WERI-Rb-1 (cell line): ENCODE results near the gene EZH2.

ENCODE experiments used
- DNase-seq: peaks from one replicate; pipeline ENCODE4 v3.0.0-alpha.2; 2020
- H3K27ac ChIP-seq: fragments of 250-450 bp; sonication (Bioruptor Pico); 2 replicates; pipeline ENCODE4 v1.5.1; 2020; ENCODE audit warnings: mild to moderate bottlenecking, moderate library complexity
- H3K27me3 ChIP-seq: fragments of 250-450 bp; sonication (Bioruptor Pico); 2 replicates; pipeline ENCODE4 v1.5.1; 2021; ENCODE audit warnings: mild to moderate bottlenecking, low read depth, moderate library complexity; ENCODE audit not compliant: insufficient read depth, severe bottlenecking
- H3K36me3 ChIP-seq: fragments of 250-450 bp; sonication (Bioruptor Pico); 2 replicates; pipeline ENCODE4 v1.5.1; 2020; ENCODE audit warnings: mild to moderate bottlenecking, moderate library complexity
- H3K4me3 ChIP-seq: 2 replicates; pipeline ENCODE4 v1.5.1; 2011; ENCODE audit warnings: low read depth, mild to moderate bottlenecking, control low read depth, low read length
- H3K9me3 ChIP-seq: fragments of 250-450 bp; sonication (Bioruptor Pico); 2 replicates; pipeline ENCODE4 v1.5.1; 2021; ENCODE audit warnings: mild to moderate bottlenecking, moderate library complexity; ENCODE audit not compliant: severe bottlenecking
- TF ChIP-seq, protein P1 (sequence below): IDR thresholded peaks from 2 replicates; pipeline ENCODE4 v1.5.1; 2011; ENCODE audit warnings: low read depth, mild to moderate bottlenecking, control low read depth, inconsistent platforms, low read length

Gene EZH2

DNA sequence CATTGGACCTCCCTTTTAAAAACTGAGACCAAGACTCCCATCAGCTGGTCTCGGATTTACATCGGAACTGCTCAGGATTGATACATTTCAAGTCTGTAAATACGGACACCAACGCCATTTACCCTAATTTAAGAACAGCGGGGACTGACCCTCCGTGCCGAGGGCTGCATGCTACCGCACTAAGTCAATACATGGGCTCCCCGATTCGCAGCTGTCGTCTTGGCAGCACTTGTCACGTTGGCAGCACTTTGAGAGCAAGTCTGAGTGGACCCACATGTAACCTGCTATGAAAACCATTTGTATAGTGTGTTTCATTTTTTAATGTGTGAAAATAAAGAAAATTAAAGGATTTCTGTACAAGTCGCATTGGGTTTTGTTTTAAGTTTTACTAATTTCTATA lies 83.4 kb downstream of the EZH2 start:
- DNase-seq: no peak
- no peak overlapping the region for H3K27ac ChIP-seq
- H3K36me3 ChIP-seq: peaks cover 72% of the 10 kb centered on the region
- H3K27me3 ChIP-seq: no peaks in the 10 kb centered on the region
- H3K9me3 ChIP-seq: no peaks in the 10 kb centered on the region
- no peak overlapping the region for H3K4me3 ChIP-seq
- TF ChIP-seq, protein P1, sequence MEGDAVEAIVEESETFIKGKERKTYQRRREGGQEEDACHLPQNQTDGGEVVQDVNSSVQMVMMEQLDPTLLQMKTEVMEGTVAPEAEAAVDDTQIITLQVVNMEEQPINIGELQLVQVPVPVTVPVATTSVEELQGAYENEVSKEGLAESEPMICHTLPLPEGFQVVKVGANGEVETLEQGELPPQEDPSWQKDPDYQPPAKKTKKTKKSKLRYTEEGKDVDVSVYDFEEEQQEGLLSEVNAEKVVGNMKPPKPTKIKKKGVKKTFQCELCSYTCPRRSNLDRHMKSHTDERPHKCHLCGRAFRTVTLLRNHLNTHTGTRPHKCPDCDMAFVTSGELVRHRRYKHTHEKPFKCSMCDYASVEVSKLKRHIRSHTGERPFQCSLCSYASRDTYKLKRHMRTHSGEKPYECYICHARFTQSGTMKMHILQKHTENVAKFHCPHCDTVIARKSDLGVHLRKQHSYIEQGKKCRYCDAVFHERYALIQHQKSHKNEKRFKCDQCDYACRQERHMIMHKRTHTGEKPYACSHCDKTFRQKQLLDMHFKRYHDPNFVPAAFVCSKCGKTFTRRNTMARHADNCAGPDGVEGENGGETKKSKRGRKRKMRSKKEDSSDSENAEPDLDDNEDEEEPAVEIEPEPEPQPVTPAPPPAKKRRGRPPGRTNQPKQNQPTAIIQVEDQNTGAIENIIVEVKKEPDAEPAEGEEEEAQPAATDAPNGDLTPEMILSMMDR: no peak

- Histone ChIP-seq H3K9me3 (no peaks in the 10 kb centered on the region), H3K4me3 (no peak overlapping the region), H3K36me3 (peaks cover 70% of the 10 kb centered on the region), H3K27me3 (no peaks in the 10 kb centered on the region), H3K27ac (no peak overlapping the region)
- no peak for DNase-seq
- TF ChIP-seq, protein P1: no peak
Observed at GRCh38 chr7:148799893-148800555, 84.1 kb downstream of the EZH2 start.

- TF ChIP-seq, protein P1: no peak
- no peak for DNase-seq
- Histone ChIP-seq H3K36me3 (peaks cover 88% of the 10 kb centered on the region), H3K27ac (no peak overlapping the region), H3K4me3 (no peak overlapping the region), H3K27me3 (no peaks in the 10 kb centered on the region), H3K9me3 (peaks cover 5% of the 10 kb centered on the region)
Observed at GRCh38 chr7:148796841-148797240, 87.2 kb downstream of the EZH2 start.

- H3K4me3 ChIP-seq: no peak overlapping the region
- DNase-seq: no peak
- peaks cover 88% of the 10 kb centered on the region for H3K36me3 ChIP-seq
- TF ChIP-seq, protein P1: no peak
- peaks cover 5% of the 10 kb centered on the region for H3K9me3 ChIP-seq
- H3K27ac ChIP-seq: no peak overlapping the region
- H3K27me3 ChIP-seq: no peaks in the 10 kb centered on the region
Observed at GRCh38 chr7:148794476-148794875, 89.6 kb downstream of the EZH2 start.

GRCh38 chr7:148793590-148793989 lies 90.5 kb downstream of the EZH2 start:
- no peak for DNase-seq
- Histone ChIP-seq H3K9me3 (peaks cover 5% of the 10 kb centered on the region), H3K4me3 (no peak overlapping the region), H3K27me3 (no peaks in the 10 kb centered on the region), H3K27ac (no peak overlapping the region), H3K36me3 (peaks cover 83% of the 10 kb centered on the region)
- TF ChIP-seq, protein P1: no peak

DNA sequence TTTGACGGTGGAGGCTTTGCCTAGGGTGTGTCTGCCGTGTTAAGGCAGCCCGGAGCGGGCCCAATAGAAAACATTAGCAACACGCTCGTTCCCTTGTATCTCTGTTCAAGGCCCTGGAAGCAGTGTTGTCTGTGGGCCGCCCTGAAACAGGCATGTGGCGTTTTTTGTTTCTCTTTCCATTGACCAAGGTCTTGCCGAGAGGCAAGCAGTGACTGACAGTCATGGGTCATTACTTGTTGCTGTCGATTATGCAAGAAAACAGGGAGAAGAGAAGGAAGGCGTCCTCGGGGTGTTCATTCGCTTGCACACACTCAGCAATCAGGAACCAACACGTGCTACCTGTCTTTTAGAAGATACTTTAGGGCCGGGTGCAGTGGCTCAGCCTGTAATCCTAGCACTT lies 92.5 kb downstream of the EZH2 start:
- H3K36me3 ChIP-seq: peaks cover 89% of the 10 kb centered on the region

More for the DNA sequence above, 92.5 kb downstream of the EZH2 start:
- no peak for DNase-seq
- H3K27ac ChIP-seq: no peak overlapping the region
- H3K9me3 ChIP-seq: peaks cover 5% of the 10 kb centered on the region
- TF ChIP-seq, protein P1: no peak
- H3K27me3 ChIP-seq: no peaks in the 10 kb centered on the region
- H3K4me3 ChIP-seq: no peak overlapping the region
